GM21717 (cell line): ENCODE measurements around the gene CRHR1.

Source experiments
- ATAC-seq: cut with Tn5 transposase; IDR thresholded peaks from one replicate; pipeline ENCODE4 v1.9.1; 2021; ENCODE audit warnings: mild to moderate bottlenecking, moderate library complexity; ENCODE audit not compliant: unreplicated experiment

CRHR1 gene

DNA sequence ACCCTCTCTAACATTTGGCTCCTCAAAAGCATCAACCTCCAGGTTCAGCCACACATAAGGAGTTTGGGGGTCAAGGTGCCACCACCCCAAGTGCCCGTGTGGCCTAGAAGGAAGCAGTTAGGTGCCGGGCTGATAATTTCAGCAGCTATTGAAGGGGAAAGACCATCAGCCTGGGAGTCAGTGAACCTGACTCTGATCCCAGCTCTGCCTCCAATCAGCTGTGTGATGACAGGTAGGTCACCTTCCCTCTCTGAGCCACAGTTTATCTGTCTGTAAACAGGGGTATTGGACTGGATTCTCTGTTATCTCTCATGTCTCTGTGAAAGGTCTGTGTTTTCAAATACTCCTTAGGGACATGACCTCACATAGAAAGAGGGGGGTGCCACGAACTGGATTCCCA is 3.9 kb downstream of the CRHR1 start:
- no peak for ATAC-seq

DNA sequence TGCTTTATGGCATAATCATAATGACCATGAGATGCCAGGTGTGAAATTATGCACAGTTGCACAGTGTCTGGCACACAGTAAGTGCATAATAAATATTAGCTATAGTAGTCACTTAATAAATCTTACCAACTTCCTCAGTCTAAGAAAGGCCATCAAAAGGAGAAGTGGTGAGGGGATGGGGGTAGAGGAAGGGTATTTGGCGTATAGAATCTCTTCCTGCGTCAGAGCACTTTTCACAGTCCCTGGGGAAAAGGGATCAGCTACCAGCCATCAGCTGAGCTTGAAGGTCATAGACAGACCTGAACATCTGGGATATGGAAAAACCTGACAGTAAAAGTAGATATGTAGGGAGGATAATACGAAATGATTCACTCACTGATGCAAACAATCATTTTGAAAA is 5.8 kb downstream of the CRHR1 start:
- ATAC-seq: no peak

DNA sequence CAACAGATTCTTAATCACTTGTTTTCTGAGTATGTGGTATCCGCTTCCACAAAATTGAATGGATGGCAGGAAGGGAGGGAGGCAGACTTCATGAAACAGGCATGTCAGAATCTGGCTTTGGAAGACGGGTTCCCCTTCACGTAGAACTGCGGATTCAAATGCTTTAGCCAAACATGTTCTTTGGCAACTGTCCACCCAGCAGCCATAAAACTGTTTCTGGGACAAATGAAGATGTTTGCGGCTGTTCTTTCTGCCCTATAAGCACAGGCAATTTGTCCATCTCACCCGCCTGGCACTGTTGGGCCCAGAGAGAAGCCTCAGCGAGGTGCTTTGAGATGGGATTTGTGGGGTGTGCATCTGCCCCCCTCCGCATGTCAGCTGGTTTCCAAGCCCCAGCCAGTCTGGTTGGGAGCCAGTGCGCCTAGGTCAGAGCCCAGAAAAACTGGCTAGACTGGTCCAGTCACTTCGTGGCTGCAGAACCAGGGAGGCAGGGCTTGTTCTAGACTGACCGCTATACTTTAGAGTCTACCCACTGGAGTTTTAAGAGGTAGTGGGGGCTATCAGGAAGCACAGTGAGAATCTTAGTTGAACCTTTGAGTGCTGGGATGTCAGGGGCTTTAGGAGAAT is 6.3 kb downstream of the CRHR1 start:
- ATAC-seq: no peak

DNA sequence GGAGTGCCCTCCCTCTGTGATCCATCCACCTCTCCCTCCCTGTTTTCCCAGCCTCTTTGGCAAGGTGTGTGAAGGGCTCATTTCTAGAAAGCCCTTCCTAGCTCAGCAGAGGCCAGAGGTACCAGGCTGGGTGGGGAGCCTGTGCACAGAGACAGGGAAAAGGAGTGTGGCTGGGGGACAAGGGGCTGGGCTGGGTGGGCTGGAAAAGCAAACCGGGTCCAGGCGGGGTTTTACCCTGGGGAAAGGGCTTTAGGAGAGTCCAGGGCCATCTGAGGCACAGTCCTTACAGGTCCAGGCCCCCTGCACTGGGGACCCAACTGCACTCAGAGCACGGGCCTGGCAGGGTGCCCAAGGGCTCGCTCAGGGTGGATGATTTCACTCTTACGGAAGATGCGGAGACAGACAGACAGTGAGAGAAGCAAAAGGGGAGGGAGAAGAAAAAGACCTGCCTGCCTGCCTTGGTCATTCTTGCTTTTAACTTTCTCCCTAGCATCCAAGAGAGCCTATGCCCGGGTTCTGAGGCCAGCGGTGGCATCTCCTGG is 7.0 kb downstream of the CRHR1 start:
- ATAC-seq: no peak

DNA sequence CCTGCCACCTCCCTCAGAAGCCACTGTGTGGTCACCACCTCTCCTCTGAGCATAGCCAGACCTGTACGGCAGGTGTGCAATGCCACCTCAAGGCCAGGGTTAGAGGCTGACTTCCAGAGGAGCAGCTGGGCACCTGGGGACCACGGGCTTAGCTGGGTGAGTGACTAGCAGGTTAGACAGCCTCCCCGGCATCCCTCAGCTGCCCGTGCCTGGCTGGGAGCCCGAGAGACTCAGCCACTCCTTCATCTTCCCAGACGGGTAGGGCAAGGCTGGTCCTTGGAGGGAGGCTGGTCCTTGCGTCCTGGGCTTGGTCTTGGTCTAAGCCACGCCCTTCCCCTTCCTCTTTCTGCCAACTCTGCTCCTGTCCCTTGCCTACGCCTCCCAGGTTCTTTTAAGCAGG is 7.8 kb downstream of the CRHR1 start:
- no peak for ATAC-seq

DNA sequence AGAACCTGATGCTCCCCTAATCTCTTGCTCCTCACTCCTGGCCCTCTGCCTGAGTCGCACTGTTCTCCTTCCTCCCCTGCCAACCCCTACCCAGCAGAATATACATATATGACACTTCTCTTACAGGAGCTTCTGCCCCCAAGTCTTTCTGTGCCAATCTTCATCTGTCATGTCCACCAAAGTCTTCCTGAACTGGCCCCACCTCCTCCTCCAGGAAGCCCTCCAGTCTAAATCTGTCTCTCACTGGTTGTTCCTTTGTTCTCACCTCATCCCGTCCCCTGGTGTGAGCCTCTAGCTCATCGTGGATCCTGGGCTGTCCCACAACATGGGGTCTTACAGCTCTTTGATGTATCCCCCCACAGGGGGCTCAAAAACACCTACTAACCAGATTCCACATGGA is 8.3 kb downstream of the CRHR1 start:
- no peak for ATAC-seq

DNA sequence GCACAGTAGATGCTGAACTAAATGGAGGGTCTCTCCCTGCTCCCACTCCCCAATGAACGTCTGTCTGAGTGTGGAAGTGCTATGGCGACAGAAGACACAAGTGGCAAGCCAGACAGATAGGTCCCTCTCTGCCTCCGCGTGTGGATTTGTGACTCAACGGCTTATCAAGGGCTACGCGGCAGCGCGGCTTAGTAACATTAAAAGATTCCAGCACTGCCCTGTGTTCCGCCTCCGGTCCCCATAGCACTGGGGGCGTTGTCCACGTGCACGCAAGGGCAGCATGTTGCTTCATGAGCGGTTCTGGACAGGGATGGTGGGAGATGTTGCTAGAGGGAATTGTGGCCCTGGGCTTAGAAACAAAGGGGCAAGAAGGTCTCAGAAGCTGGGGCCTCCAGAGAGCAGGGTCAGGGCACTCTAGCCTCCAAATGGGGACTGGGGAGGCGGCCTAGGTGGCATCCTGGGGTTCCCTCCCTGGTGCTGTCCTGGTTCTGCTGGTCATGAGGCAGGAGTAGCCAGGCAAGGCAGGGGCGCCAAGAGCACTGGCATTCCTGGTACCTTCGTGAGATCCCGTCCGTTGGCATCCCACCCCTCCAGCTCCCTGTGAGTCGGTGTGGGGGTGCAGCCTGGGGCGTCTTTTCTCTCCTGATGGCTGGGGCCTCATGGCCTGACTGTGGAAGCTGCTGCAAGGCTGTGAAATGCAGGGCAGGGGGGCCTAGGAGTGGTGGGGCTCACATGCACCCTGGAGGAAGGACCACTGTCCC is 9.1 kb downstream of the CRHR1 start:
- ATAC-seq: no peak

DNA sequence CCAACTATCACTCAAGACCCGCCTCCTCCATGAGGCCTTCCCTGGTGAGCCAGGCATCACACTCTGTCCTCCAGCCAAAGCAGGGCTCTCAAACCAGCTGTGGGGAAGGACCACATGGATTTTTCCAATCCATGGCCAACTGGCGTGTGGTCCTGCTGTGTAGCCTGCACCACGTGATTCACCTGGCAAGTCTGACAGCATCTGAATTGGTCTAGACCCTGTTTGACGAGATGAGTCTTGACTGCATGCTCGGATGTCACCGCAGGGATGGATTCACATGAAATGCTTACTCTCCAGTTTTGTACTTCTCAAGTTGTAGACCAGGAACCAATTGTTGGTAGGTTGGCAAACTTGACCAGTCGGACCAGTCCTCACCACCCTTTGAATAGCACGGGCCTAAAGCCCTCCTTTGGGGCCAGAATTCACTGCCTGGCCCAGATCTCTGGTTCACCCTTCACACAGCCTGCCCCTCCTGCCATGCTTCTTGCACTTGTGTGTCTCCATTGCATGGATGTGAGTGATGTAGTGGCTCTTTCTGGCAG is 9.9 kb downstream of the CRHR1 start:
- no peak for ATAC-seq

DNA sequence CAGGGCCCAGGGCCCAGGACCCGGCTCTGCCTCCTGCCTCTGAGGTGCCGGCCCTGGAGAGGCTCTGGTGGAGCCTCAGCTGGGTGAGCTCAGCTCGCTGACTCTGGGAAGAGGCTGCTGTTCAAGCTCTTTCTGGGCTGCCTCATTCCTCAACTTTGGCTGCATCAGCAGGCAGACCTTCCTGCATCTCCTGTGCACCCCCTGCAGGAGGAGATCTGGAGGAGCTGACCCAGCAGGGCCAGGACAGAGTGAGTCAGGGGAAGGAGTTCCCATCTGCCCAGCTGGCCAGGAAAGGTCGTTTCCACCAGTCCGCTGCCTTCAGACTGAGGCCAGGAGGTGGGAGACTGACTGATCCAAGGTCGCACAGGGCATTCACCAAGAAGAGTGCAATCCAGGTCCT is 10.7 kb downstream of the CRHR1 start:
- ATAC-seq: no peak

DNA sequence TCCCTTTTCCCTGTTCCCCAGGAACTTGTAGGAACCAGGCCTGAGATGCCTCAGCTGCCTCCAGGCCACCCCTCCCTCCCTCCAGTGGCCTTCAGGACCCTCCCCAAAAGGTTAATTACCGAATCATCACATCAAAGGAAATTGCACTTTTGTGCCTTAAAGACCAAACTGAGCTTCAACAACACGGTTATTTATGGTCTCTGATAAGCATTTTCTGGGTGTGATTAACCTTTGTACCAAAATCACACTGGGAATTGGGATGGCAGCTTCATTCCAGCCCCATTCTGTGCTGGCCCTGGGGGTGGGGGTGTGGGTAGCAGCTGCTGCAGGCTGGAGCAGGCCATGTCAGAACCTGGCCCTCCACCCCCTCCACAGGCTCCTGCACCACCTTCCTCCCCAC is 16.7 kb downstream of the CRHR1 start:
- no peak for ATAC-seq

DNA sequence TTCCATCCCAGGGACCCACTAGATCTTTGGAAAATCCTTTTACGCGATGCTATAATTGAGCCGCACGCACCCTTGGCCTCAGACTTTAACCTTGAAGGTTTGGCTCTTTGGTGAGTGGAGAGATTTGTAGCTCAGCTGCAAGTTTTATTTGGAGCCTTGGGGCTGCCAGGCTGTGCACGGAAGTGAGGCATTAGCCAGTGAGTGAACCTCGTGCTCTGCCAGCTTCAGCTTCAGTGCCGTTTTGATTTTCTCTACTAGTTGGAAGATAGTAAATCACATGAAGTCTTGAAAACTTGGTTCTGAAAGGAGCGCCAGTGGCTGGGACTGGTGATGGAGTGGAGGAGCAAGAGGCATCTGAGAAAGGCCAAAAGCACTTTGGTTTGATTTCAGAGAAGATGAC is 17.3 kb downstream of the CRHR1 start:
- no peak for ATAC-seq

DNA sequence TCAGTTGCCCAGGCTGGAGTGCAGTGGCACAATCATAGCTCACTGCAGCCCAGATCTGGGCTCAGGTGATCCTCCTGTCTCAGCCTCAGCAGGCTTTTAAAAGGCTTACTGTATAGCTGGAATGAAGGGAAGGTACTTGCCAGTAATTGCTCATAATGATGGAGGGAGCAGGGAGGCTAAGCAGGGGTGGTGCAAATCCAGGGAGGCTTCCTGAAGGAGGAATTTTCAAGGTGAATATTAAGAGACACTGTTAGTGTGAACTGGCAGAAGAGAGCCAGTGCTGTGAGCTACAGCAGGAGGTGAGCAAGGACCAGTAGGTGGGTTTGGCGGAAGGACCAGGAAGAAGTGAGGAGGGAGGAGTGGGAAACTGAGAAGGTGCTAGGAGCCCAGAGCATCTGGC is 24.7 kb downstream of the CRHR1 start:
- no peak for ATAC-seq

DNA sequence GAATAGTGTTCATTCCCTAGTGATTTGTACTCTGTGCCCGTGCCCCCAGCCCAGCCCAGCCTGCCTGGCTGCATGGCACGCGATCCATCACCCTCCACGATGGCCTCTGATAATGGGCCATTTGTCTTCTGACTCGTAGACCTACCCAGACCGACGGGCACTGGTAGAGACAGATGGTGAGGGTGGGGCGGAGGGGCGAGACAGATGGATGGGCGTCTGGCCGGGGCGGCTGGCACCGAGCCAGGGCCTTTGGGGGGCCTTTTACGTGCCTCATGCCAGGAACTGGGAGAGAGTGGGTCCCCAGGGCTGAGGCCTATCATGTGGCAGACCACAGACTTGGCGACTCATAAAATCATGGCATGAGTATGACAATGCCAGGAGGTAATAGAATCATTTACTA is 25.4 kb downstream of the CRHR1 start:
- no peak for ATAC-seq

DNA sequence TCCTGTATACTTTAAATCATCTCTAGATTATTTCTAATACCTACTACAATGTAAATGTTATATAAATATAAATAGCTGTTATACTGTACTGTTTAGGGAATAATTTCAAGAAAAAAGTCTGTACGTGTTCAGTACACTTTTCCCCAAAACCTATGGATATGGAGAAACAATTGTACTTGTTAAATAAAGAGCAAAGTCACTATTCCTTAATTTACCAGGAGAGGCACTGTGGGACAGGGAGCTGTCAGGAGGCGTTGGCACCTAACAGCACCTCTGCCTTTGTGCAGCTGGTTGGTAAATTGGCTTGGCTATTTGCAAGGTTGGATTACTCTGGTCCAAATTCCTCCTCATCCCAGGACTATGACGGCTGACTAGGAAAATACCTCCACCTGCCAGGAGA is 28.0 kb downstream of the CRHR1 start:
- ATAC-seq: no peak

DNA sequence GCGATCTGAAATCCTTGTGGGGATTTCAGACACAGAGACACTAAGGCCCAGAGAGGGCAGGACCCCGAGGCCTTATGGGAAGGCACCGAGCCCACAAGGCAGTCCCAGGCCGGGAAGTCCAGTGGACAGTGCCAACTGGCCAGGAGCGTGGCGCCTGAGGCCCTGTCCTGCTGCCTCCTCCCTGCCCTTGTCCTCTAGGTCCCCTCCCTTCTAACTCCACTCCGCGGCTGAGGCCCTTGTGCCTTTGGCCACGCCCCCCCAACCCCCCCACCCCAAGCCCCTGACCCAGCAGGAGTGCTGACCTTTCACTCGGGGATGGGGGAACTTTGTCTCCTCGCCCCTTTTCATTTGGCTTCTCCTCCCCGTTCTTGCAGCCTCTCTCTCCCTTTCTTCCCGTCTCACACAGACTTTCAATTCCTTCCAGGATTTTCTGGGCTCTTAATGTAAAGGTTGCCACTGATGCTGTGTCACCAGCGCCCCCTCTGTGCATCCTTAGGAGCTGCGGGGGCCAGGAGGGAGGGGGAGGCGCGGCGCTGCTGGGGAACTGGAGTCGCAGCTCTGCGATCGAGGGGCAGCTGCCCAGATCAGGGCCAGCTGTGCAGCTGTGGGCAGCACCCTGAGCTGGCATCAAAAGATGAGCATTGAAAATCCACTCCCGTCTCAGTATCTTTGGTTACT is 29.1 kb downstream of the CRHR1 start:
- no peak for ATAC-seq

DNA sequence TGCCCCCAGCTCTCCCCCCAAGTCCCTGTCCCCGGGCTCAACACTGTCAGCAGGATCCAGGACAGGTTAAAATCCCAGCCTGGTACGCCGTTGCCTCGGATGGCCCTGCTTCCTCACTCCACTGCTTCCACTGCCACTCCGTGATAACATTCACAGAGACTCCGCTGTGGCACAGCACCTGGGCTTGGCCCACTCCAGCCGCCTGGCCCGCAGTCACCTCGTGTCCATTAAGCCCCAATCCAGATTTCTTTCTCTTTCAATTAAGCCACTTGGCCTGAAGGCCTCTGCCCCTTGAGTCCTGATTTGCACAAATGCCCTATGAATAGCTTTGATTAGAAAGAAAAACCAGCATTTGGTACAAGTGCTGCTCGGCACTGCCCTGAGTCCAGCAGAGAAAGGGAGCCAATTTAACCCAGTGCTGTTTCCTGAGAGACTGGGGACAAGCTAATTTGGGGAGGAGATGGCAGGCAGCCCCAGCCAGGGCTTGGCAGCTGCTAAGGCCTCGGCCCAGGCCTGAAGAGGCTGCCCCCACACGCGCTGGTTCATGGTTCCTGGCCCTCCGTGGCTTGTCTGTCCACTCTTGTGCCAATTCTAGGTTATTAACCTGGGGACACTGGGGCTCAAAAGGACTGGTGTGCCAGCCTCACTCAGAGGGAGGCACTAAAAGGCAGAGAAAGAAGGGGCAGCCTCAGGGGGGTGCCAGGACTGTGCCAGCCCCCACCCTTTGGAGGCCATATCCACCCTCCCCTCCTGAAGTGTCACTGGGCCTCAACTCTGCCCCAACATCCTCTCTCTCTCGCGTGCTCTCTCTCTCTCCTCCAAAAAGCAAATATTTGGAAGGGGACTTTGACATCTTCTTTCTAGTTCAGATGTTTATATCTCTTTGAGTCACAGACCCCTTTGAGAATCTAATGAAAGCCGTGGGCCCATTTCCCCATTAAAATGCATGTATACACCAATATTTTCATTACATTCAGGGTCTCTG is 30.8 kb downstream of the CRHR1 start:
- ATAC-seq: no peak

DNA sequence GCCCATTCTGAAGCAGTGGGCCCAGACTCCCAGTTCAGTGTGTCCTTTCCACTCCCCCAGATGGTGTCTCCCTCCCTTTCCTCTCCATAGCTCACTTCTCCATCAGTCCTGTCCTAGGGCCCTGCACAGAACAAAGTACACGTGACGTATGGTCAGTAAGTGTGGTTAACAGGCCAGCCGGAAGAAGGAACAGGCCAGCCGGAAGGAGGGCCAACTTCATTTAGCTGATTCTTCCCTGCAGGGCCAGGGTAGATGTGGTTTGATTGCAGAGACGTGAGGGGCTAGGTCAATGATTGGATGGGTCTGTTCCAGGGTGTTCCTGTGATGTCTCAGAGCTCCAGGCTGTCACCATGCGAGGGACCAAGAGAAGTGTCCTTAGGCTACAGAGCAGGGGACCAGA is 31.6 kb downstream of the CRHR1 start:
- no peak for ATAC-seq

DNA sequence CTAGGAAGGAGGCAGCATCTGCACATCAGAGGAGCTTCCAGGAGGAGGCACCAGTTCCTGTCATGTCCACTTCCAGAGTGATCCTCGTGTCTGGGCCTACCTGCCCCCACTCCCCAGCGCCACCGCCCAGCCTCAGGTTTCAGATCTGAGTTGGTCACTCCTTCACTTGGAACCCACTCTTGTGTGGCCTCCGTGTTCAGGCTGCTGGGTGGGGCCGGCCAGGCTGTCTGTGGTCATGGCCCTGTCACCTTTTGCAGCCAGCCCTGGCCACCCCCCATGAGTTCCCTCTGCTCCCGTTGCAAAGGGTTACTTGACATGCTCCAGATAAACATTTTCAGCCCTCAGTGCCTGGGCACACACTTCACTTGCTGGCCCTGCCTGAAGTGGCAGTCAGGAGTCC is 33.9 kb downstream of the CRHR1 start:
- no peak for ATAC-seq

DNA sequence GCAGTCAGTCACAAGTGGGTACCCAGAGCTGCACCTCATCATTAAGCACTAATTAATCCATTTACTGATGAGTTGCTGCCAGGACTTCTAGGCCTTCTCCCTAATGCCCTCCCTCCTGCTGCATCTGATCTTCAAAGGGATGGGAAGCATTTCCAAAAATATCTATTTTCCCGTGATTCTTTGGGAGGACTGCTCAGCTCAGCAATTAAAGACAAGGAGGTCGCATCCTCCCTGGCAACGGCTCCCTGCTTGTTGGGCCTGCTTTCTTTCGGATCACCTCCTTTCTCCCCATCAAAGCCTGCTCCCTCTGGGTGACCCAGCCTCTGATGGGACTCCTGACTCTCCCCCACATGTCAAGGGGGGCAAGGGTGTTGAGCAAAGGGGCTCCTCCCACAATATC is 34.6 kb downstream of the CRHR1 start:
- no peak for ATAC-seq

DNA sequence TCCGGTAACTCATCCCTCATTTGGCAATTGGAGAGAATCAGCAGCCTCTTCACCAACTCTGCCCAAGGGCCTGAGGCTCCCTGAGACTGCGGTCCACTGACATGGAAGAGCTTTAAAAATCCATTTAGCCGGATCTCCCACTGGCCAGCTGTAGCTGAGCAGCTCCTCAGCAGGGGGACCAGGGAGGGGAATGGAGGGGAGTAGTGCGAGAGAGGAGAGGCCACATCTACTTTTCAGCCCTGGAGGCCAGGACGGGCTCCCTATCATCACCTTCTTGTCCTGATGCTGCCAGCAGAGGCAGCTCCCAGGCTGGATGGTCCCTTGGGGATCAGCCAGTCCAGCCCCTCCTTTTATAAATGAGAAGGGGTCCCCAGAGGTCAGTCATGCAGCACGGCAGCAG is 35.5 kb downstream of the CRHR1 start:
- ATAC-seq: no peak
